OCI-LY7 (cell line): Measurements from ENCODE around the gene SPINK4.

Experiments used
- CTCF ChIP-seq: fragments of 200-600 bp; sonication (generic); conservative IDR thresholded peaks from 2 replicates; pipeline ENCODE4 v1.5.1; 2014; ENCODE audit warnings: mild to moderate bottlenecking, antibody characterized with exemption, low read length, moderate library complexity, mixed read lengths
- EZH2phosphoT487 ChIP-seq: fragments of 200-600 bp; sonication (generic); IDR thresholded peaks from 2 replicates; pipeline ENCODE4 v1.6.1; 2018; ENCODE audit warnings: low read depth, borderline replicate concordance, mild to moderate bottlenecking, mixed run types, antibody characterized with exemption, low read length, moderate library complexity, mixed read lengths

- TF ChIP-seq CTCF (no peak), EZH2phosphoT487 (no peak)
Observed at GRCh38 chr9:33202018-33202417, 37.9 kb upstream of the SPINK4 start.
